SIG-M5 treated with dmso at 0.1 percent for 504 hours (cell line): ENCODE data around the gene BHLHA15.
A peak's percentile ranks its signal among the peaks of the same experiment; 100 is the strongest.

Experiments
- DNase-seq: peaks from one replicate; lab custom pipeline; 2025; ENCODE audit not compliant: unreplicated experiment; lab: John Stamatoyannopoulos, UW

Gene BHLHA15

DNA sequence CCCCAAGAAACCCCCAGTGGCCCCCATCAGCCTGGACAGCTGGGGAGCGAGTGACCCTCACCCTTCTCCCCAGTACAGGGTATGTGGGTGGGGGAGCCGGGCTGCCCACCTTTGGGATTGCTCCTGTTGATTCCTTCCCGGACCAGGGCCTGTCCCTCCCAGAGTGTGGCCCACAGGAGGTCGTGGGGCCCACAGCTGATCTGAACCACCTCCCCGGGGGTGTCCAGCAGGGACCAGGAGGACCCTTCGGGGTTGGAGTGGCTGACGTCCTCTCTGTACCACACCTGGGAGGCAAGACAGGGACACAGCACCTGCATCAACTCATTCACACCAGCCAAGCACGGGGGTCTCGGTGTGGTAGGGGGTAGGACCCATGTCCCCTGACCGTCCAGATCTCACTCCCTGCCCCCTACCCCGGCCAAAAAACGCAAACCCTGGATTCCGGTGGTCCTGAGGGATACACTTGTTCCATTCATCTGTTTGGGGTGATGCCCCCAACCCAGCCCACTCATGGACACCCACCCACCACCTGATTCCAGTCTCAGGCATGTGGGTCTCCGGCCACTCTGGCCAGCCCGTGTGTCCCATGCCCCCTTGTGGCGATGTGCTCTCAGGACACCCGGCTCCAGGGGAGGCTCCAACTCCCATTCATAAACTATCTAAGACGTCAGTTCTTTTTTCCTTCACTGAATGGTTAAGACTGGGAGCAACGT is 29.9 kb downstream of the BHLHA15 start:
- peak; percentile 4 for DNase-seq

DNA sequence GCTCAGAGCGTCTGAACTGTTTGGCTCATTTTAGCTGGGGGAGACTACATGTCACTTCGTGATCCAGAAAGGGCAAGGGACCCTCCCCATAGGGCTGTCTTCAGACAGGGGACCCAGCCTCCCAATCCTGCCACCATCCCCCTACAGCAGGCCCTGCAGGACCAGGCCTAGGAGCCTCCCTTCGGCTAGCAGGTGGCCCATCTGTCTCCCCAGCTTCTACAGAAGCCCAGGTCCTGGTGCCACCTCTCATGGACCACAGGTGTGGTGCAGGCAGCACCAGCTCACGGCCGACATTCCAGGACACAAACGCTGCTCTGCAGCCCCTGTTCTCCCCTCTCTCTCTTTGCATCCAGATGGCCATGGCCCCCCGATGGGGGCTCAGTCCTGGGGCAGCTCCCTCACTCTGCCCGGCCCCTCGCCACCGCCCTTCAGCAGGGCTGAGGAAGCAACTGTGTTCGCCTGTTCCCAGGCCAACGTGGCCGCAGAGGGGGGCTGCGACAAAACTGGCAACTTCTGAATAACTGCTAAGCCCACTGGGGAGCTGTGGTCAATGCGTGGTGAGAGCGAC is 30.5 kb downstream of the BHLHA15 start:
- DNase-seq, result no peak

DNA sequence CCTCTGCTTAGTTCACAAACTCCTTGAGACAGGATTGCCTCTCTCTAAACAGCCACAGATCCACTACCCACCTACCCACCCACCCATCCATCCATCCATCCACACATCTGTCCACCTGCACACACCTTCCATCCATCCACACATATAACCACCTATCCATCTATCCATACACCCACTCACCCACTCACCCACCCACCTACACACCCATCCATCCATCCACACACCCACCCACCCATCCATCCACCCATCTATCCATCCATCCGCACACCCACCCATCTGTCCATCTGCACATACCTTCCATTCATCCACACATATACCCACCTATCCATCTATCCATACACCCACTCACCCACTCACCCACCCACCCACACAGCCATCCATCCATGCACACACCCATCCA is 31.1 kb downstream of the BHLHA15 start:
- no peak for DNase-seq

DNA sequence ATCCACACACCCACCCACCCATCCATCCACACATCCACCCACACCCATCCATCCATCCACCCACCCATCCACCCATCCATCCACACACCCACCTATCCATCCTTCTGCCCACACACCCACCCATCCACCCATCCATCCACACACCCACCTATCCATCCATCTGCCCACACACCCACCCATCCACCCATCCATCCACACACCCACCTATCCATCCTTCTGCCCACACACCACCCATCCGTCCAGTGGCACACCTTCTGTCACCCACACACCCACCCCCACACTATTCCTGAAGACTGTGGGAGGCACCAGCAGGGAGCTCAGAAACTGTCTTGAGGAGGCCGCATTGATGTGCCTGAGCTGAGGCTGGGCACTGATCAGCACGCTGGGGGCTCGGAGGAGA is 31.7 kb downstream of the BHLHA15 start:
- no peak for DNase-seq

DNA sequence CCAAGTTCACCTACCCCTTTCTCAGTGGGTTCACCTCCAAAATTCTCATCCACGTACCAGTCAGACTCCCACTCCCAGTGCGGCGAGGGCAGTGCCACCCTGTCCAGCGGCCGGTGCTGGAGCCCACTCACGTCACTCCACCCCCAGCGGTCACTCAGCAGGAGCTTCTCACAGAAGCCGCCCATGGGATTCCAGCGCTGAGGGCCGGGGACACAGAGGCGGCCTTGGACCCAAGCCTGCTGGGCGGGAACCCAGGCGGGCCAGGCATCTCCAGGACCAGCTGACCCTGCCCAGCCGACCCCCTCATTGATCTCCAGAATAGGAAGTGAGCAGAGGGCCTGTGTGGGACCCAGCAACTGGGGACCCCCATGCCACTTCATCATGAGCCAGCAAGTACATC is 33.6 kb downstream of the BHLHA15 start:
- DNase-seq, result no peak

DNA sequence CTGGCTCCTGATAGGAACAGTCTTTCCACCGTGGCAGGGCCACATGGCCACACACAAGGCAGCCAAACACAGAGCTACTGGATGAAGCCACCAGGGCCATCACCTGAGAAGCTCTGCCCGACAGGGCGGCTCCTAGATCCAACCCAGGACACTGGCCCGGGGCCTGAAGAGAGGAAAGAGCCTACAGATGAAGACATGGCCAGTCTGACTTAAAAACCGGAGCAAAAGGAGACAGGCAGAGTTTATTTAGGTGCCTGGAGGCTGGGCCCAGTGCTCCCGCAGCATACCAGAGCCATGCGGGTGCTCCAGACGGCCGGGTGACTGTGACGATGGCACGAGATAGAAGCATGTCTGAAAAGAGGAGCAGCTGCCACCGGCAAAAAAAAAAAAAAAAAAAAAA is 36.9 kb downstream of the BHLHA15 start:
- no peak for DNase-seq

DNA sequence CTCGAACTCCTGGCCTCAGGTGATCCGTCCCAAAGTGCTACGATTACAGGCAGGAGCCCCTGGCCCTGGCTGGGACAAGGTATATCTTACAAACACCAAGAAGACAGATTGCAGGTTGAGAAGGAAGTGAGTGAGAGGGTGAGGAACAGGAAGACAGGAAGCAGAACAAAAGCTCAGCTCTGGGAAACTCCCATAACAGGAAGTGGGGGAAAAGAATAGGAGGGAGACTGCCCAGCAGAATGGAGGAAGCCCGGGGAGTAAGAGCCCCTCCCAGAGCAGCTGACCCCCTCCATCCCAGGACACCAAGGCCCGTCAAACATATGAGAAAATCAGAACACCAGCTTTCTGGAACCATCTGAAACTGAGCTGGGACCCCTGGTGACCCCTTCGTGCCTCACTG is 37.9 kb downstream of the BHLHA15 start:
- peak; percentile 46 for DNase-seq

DNA sequence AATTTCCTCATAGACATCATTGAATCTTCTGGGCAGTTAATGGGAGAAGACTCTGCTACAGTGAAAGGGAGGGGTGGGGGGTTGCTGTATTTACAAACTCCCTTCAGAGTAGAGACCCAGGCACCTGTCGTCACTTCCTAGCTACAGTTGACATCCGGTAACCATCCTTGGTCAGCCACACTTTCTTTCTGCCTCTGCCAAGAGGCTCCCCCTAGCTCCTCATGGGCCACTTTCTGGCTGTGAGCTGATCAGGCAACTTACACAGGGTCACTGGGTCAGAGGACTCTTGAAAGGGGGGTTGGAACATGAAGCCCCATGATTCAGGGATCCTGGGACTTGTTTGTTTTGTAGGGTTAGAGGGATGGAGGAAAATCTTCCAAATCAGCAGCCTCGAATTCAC is 39.5 kb downstream of the BHLHA15 start:
- DNase-seq, result no peak

DNA sequence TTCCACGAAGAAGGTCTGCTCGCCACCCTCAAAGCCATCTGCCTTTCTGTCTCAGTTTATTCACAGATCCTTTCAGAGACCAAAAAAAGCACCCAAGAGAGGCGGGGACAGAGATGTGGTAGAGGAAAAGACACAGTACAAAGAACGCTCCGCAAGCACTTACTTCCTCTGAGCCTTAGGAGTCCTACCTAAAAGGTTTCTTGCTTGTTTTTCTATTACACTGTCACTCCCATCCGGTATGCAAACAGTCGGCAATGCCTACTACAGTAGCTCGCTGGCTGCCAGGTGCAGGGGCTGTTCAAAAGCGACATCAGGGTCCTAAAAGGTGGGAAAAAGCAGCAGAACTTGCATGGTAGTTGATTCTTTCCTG is 40.0 kb downstream of the BHLHA15 start:
- DNase-seq, result peak; percentile 14

DNA sequence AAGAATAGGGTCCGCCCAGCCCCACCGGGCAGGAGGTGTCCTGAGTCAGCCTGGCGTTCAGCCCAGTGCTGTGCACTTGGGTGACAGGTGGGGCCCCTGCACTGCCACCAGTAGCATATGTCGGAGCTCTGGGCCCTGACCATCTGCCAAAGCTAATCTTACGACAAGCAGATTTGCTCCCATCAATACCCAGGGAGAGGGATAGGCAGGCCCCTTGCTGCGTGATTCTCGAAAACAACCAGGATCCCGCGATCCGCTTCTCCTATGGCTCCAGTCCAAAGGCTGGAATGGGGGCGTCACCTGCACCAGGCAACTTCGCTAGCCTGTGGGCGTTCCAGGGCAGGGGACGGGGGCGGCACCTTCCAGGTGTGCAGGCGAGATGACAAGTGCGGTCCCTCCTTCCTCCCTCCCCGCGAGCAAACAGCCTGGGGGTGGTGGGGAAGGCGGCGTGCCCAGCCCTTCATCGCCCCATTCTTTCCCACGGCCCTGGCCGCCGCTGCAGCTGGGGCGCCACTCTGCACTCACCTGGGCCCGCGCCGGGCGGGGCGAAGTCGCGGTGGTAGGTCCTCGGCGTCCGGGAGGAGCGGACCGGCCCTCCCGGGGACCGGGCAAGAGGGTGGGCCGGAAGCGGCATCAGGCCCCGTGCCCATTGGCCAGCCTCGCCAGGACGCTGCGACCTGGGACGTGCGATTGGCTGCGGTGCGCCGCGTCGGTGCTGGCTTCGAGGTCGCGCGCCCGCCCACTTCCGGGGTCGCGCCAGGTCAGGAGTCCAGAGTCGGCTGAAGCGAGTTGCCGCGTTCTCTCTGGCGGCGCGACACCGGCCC is 40.6 kb downstream of the BHLHA15 start, which contains the start of gene TECPR1:
Gene TECPR1, minus strand, starts transcription at position 632 of the 824 bp plus-strand sequence. CDS start 6,086 bp downstream, outside the sequence.
- DNase-seq, result peak; percentile 87

DNA sequence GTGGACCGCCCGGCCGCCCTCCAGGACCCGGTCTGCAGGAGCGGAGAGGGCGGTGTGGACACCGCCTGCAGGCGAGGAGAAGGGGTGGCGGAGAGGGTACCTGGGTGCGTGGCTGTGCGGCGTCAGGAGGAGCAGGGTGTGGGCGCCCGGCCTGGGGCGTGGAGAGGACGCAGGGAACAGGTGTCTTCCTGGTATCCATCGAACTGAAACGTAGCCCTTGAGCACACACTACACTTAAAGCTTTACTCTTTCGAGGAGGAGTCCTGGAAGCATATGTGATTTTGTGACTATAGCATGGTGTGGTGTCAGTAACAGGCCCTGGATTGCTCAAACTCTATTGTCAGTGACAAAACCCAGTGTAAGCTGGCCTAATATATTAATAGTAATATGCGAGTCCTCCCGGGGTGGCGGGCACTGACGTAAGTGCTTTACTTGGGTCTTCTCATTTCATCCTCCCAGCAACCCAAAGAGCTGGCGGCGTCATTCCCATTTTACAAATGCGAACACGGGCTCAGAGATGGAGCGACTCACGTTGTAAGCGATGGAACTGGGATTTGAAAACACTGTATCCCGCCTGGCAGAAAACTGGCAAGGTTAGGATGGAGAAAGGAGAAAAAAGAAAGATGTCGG is 41.3 kb downstream of the BHLHA15 start:
- peak; percentile 39 for DNase-seq

DNA sequence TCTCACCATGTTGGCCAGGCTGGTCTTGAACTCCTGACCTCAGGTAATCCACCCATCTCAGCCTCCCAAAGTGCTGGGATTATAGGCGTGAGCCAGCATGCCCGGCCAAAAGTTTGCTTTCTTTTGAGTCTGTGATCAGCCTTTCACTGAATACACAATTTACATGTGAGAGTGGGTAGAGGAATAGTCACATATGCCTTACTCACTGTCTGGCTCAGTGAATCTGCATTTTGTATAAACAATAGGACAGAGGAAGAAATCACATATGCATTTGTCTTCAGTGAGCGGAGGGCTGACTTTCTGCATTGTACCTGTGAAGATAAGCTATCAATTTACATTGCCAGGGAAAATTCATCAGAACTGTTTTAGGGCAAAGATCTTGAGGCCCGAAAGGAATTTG is 43.3 kb downstream of the BHLHA15 start:
- DNase-seq, result no peak

DNA sequence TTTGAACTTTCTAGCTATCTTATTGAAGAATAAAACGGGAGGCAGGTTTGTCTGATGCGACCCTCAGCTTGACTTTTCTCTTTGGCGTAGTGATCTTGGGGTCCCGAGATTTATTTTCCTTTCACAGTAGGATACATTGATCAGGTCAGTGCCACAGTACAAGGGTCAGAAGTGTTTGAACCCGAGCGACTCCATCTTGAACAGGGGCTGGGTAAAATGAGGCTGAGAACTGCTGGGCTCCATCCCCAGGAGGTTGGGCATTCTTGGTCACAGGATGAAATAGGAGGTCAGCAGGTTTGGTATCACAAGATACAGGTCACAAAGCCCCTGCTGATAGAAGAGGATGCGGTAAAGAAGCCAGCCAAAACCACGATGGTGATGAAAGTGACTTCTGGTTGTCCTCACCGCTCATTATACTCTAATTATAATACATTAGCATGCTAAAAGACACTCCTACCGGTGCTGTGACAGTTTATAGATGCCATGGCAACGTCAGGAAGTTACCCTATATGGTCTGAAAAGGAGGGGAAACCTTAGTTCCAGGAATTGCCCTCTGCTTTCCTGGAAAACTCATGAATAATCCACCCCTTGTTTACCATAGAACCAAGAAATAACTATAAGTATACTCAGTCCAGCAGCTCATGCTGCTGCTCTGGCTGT is 43.8 kb downstream of the BHLHA15 start:
- DNase-seq, result no peak

DNA sequence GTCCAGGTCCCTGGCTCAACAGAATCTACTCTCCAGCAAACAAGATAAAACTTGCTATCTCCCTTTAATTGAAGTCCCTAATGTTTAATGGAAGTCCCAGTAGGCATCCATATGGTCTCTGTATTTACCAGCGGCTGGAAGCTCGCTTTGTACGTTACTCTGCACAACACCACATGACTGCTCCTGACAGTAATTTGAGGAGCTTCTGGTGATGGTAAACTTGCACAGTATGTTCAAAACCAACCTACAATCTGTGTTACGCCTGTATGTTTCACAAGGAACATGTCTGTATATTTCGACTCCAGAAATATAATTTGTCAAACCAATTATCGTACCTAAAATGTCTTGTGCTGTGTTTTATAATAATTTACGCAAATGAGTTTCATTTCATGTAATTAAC is 45.2 kb downstream of the BHLHA15 start:
- no peak for DNase-seq

DNA sequence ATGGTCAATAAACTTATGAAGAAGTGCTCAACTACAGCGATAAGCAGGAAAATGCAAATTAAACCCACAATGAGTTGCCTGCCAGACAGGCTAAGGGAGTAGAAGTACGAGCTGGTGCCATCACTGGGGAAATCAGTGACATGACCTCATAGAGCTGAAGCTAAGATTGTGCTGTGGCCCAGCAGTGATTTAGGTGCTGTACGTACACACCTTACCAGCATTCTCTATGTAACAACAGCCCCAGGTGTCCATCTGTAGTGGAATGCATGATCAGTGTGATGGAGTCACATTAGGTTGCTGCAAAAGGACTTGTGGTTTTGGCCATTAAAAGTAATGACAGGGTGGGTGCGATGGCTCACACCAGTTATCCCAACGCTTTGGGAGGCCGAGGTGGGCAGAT is 46.5 kb downstream of the BHLHA15 start:
- no peak for DNase-seq
